Activated naive CD8-positive, alpha-beta T cell treated with anti-CD3 and anti-CD28 coated beads for 36 hours (primary cell): Measurements from ENCODE around the gene ONECUT1. TPM values are rescaled to one million over a fixed set of nuclear protein-coding genes. Genes with fewer than 3 reads are reported as not detected.

Source experiments
- DNase-seq: peaks from one replicate; pipeline ENCODE4 v3.0.0; 2021
- H3K27ac Mint-ChIP-seq: one replicate; pipeline ENCODE4 v1.8.0; 2022; ENCODE audit warnings: mild to moderate bottlenecking, moderate library complexity, mixed read lengths
- H3K27me3 Mint-ChIP-seq: one replicate; pipeline ENCODE4 v1.8.0; 2022; ENCODE audit warnings: mild to moderate bottlenecking, mixed read lengths
- H3K36me3 Mint-ChIP-seq: one replicate; pipeline ENCODE4 v1.8.0; 2021; ENCODE audit warnings: mild to moderate bottlenecking, mixed read lengths
- H3K4me1 Mint-ChIP-seq: one replicate; pipeline ENCODE4 v1.8.0; 2021; ENCODE audit warnings: mixed read lengths
- H3K4me3 Mint-ChIP-seq: one replicate; pipeline ENCODE4 v1.8.0; 2022; ENCODE audit warnings: mild to moderate bottlenecking, moderate library complexity, mixed read lengths
- H3K9me3 Mint-ChIP-seq: one replicate; pipeline ENCODE4 v1.8.0; 2022; ENCODE audit warnings: mixed read lengths
- total RNA-seq, 2 experiments: library from RNA; stranded (reverse); gene quantifications; one replicate each; pipeline ENCODE4 v1.2.3, GENCODE V29; 2021

ONECUT1 gene
- total RNA-seq, 2 experiments from 2014 or later, result not detected

DNA sequence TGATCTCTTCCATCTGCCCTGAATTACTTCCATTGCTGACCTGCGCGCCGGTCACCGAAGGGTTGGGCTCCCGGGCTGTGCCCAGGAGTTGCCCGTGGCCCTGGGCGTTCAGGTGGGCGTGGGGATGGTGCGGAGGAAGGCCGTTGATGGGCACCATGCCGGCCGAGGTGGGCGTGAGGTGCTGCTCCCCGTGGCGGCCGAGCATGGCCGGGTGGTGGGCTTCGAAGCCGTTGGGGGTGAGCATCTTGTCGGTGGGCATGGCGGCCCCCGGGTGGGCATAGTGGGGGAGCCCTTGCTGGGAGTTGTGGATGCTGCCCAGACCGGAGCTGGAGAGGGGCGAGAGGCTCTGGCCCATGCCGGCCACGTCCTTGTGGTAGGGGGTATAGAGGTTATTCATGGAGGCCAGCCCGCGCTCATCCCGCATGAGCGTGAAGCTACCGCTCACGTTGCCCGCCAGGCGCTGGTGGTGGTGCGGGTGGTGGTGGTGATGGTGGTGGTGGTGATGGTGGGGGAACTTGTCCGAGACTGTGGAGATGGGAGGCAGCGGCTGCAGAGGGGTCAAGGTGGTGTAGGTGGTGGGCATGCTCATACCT is 1.0 kb downstream of the ONECUT1 start:
- DNase-seq, result no peak
- no peaks in the 10 kb centered on the region for H3K9me3 Mint-ChIP-seq
- H3K36me3 Mint-ChIP-seq, result no peaks in the 10 kb centered on the region
- H3K27me3 Mint-ChIP-seq, result peaks cover 96% of the 10 kb centered on the region
- H3K4me1 Mint-ChIP-seq, result peaks cover 12% of the 10 kb centered on the region
- H3K27ac Mint-ChIP-seq, result no peak overlapping the region
- H3K4me3 Mint-ChIP-seq, result peak overlapping the region; percentile 60

DNA sequence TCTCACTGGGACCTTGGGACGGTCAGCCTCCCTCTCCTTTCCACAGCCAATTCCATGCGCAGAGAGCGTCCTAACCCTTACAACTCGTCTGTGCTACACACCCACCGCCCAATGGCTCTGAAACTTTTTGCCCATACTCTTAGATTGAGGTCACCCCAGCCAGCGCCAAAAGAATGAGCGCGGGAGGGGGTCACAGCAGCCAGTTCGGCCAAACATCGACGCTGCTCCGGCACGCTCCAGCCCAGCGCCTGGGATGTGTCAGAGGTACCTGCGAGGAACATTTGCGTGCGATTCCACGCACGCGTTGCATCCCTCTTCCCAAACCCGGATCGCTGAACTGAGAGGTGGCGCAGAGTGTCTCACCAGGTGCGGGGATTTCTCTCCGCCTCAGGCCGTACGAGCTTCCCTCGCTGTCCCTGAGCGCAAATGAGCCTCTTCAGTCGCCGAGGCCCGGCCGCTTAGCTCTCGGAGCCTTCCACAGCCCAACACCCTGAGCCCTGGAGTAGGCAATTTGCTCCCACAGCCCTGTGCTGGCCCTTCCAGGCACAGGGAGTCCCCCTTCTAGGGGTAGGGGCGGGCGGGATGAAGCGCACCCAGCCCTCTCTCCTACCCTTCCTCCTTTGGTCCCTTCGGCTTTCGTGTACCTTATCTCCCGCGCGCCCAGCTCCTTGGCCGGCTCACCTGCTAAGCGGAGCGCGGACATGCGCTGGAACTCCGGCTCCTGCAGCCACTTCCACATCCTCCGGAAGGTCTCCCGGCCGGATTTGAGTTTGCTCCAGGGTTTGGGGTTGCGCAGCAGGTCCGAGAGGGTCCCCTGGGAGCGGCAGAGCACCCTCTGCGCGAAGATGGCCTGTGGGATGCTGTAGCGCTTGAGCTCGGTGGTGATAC is 1.8 kb downstream of the ONECUT1 start:
- no peak overlapping the region for H3K27ac Mint-ChIP-seq
- DNase-seq, result no peak
- H3K36me3 Mint-ChIP-seq, result no peaks in the 10 kb centered on the region
- H3K4me3 Mint-ChIP-seq, result no peak overlapping the region
- H3K4me1 Mint-ChIP-seq, result peaks cover 13% of the 10 kb centered on the region
- peaks cover 96% of the 10 kb centered on the region for H3K27me3 Mint-ChIP-seq
- no peaks in the 10 kb centered on the region for H3K9me3 Mint-ChIP-seq

DNA sequence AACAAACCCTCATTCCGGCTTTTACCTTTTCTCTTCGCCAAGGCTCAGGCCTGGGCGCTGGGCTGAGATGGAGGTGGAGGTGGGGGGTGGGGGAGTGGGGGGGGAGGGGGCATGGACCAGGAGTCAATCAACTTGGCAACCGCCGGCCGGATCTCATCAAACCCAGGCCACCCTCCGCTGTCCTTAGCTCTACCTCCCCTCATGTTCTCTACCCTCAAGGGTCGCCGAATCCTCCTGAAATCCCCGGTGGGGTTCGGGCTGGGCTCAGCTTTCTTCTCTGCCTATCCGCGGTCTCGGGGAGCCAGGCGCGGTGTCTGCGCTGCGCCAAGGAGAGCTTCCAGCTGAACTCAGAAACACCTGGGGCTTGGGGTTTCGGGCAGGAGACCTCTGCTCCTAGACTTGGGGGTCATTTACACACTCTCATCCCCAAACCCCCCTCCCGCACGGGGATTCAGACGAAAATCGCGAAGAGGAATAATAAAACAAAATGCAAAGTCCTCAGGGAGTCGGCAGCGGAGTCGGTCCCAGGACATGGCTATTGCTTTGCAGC is 2.5 kb downstream of the ONECUT1 start:
- Mint-ChIP-seq H3K9me3 (no peaks in the 10 kb centered on the region), H3K36me3 (no peaks in the 10 kb centered on the region), H3K4me1 (peaks cover 14% of the 10 kb centered on the region), H3K27me3 (peaks cover 96% of the 10 kb centered on the region), H3K27ac (no peak overlapping the region), H3K4me3 (peak overlapping the region; percentile 40)
- no peak for DNase-seq

DNA sequence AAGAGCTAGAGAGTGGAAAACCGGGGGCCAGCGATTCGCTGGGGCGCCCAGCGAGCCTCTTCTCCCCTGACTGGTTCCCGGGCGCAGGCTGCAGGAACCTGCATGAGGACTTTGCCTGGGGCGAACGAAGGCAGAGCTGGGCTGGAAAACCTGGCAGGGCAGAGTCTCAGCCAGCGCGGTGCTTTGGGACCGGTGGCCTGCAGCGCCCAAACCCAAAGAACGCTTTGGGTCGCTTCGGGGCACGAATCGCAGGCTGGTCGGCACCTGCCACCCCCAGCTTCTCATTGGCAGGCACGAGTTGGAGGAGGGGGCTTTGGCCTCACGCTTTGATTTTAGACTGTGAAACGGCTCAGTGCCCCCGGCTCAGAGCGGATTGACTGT is 3.0 kb downstream of the ONECUT1 start:
- Mint-ChIP-seq H3K9me3 (no peaks in the 10 kb centered on the region), H3K27me3 (peaks cover 93% of the 10 kb centered on the region), H3K36me3 (no peaks in the 10 kb centered on the region), H3K27ac (no peak overlapping the region), H3K4me3 (no peak overlapping the region), H3K4me1 (peaks cover 14% of the 10 kb centered on the region)
- DNase-seq, result no peak

DNA sequence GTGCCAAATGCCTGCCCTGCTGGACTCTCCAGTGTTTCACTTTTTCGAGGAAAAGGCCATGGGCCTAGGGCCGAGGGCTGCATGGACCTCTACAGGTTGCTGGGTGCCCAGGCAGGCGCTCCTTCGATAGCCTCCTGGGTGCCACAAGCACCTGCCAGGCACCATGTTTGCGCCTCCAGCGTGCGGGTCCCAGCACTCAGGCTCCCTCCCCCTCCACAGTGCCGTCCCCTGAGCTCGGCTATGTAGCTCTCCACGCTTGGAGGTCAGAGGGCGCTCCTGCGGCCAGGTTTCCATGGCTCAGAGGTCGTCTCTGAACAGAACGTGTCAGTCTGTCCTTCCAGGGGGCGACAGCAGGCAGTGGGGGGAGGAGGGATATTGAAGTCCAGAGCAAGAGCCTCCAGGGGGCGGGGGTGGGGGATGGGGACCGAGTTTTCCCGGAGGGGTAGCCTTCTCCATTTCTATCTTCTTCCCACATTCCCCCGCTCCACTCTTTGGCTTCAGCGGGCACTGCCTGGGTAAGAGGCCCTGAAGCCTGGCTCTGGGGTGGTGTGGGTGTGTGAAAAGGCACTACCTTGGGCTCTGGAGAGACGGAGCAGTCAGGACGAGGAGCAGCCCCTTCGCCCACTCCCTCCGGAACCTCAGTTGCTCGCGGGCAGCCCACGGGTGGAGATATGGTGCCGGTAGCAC is 3.6 kb downstream of the ONECUT1 start:
- Mint-ChIP-seq H3K27ac (no peak overlapping the region), H3K36me3 (no peaks in the 10 kb centered on the region), H3K4me1 (peaks cover 14% of the 10 kb centered on the region), H3K27me3 (peaks cover 93% of the 10 kb centered on the region), H3K9me3 (no peaks in the 10 kb centered on the region), H3K4me3 (no peak overlapping the region)
- no peak for DNase-seq

DNA sequence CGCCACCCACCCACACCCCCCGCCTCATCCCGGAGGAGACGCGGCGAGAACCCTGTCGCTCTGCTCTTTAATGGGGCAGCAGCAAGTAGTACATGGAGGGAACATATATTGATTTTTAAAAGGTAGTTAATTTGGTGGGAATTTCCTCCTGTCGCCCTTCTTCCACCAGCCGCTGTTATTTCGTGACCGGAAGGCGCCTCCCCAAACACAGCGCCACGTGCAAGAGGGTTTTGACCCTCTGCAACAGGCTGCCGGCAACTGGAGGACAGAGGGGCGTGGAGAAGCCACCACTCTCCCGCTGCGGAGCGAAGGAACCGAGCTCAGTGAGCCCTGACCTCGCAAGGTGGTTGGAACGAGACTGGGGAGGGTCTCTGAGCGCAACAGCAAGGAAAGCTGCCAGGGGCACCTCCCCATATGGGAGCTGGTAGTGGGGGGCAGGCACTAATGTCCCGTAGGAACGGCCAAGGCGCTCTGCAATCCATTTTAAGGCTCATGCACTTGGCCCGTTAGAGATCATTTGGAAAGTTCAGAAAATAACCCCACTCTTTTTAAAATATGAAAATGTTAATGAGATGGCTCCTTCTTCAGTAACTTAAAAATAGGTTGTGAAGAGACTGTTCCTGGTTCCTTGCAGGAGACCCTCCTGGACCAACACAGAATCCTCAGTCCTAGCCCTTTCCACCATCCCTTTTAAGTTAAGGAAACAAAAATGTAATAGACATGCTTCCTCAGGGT is 4.3 kb downstream of the ONECUT1 start:
- no peak for DNase-seq
- peaks cover 93% of the 10 kb centered on the region for H3K27me3 Mint-ChIP-seq
- no peak overlapping the region for H3K27ac Mint-ChIP-seq
- no peak overlapping the region for H3K4me3 Mint-ChIP-seq
- no peaks in the 10 kb centered on the region for H3K9me3 Mint-ChIP-seq
- H3K4me1 Mint-ChIP-seq, result peaks cover 16% of the 10 kb centered on the region
- H3K36me3 Mint-ChIP-seq, result no peaks in the 10 kb centered on the region

DNA sequence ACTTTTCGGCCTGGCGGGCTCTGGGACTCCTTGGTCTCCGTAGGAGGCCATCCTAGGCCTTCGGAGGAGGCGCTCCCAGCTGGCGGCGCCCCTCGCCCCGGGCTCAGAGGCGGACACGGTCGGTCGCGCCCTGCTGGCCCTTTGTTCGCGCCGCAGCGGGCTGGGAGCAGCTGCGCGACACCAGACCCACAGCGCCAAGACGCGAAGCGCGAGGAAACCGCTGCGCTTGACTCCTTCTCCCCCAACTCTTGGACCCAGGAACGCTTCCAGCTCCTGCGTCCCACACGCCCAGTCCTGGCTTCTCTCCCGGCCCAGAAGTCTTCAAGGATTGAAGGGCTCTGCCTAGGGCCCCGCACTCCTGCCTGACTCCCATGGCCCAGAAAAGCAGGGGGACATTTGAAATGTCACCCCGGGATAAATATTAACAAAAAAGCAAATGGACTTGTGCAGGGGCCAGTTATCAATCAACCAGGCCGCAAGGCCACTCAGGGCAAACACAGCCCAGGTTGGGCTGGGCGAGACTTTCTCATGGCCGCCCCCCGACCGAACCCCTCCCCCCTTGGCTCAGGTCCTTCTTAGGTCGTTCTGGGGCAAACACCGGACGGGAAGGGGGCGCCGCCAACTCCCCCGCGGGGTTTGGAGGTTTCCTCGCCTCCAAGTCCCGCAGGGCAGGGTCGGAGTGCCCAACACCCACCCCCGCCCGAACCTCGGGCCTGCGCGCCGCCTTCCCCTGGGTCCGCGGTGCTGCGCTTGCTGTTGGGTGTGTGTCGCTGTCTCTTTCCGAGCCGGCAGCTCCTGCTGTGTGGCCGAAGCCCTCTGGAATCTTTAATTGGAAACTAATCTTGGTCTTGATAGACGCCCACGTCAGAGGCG is 5.1 kb downstream of the ONECUT1 start:
- Mint-ChIP-seq H3K36me3 (no peaks in the 10 kb centered on the region), H3K27me3 (peaks cover 95% of the 10 kb centered on the region), H3K4me1 (peaks cover 21% of the 10 kb centered on the region), H3K27ac (no peak overlapping the region), H3K9me3 (no peaks in the 10 kb centered on the region), H3K4me3 (no peak overlapping the region)
- DNase-seq, result no peak

DNA sequence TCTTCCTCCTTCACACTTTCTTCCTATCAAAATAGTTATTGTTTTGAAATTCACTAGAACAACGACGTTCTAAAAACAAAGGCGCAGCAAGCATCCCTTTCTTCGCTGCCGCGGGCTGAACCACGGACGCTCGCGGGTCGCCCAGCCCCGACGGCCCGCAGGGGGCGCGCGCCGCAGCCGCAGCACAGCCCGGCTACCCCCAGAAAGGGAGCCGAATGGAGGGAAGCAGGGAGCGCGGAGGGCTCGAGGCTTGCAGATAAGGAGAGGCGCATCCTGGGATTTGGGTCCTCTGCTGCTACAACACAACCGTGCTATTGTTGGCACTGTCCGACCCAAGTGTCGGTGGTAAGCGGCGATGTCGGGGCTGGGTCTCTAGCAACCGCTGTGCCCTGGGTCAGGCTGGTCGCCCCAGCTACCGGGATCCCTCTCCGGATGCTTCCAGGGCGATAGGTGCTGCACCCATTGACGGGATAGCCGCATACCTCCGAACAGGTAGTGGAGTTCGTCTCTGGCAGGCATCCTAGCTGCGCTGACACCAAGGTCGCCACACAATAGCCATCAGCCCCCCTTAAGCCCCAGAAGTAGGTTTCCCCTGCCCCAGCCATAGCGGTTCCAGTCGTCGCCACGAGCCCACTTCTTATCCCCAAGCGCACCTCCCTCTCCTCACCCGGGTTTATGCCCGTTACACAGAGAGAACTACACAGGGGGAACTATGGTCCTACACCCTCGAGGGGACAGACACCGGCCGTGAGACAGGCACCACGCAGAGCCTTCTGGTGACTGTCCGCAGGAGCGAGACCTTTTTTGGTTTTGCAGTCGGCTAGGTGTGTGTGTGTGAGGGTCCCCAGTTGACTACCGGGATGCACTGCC is 6.0 kb downstream of the ONECUT1 start:
- Mint-ChIP-seq H3K27ac (no peak overlapping the region), H3K4me3 (no peak overlapping the region), H3K36me3 (no peaks in the 10 kb centered on the region), H3K9me3 (no peaks in the 10 kb centered on the region), H3K4me1 (peaks cover 16% of the 10 kb centered on the region), H3K27me3 (peaks cover 94% of the 10 kb centered on the region)
- DNase-seq, result peak; percentile 57

DNA sequence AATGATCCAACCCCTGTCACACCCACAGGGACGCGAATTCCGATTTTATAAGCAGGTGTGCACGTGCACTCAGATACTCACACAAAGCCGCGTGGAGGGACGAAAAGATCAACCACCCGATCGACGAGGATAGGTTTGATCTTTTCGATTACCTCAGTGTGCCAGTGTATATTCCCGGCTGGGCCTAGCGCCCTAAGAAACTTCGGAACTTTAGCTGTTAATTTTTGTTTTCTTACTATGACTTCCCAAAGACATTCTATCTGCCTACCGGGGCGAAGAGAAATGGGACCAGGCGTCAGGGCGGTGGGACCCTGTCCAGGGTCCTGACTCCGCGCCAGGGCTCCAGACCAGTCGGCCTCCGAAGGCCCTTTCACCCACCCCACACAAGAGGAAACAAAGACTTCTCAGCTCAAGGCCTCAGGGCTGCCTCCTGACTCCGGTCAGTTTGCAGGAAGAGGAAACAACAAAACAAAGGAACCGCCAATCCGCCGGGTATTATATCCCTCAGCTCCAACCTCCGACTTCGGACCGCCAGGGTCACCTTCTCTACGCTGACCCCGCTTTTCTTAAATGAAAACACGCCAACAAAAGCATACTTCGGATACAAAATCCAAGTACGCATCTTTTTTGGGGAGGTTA is 6.8 kb downstream of the ONECUT1 start:
- Mint-ChIP-seq H3K4me3 (no peak overlapping the region), H3K9me3 (no peaks in the 10 kb centered on the region), H3K4me1 (peaks cover 16% of the 10 kb centered on the region), H3K27me3 (peaks cover 91% of the 10 kb centered on the region), H3K36me3 (no peaks in the 10 kb centered on the region), H3K27ac (no peak overlapping the region)
- no peak for DNase-seq

DNA sequence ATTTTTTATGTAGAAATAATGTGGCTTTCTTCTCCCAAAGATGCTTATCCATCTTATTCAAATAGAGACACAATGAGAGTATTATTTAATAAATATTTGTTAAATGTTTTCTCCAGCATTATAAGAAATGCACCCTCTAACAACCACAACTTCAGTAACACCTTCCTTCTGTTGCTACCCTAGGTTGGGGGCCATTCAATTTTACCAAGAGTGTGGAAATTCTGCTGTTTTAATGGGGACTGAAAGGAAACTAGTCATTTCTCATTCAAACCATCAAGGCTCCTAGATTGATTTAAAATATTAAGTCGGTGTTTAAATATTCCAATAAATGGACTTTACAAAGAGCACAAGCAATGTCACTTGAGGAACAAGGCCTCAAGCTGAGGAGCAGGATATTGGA is 7.6 kb downstream of the ONECUT1 start:
- Mint-ChIP-seq H3K27me3 (peaks cover 90% of the 10 kb centered on the region), H3K4me1 (peaks cover 12% of the 10 kb centered on the region), H3K27ac (no peak overlapping the region), H3K9me3 (no peaks in the 10 kb centered on the region), H3K4me3 (no peak overlapping the region), H3K36me3 (no peaks in the 10 kb centered on the region)
- DNase-seq, result no peak

DNA sequence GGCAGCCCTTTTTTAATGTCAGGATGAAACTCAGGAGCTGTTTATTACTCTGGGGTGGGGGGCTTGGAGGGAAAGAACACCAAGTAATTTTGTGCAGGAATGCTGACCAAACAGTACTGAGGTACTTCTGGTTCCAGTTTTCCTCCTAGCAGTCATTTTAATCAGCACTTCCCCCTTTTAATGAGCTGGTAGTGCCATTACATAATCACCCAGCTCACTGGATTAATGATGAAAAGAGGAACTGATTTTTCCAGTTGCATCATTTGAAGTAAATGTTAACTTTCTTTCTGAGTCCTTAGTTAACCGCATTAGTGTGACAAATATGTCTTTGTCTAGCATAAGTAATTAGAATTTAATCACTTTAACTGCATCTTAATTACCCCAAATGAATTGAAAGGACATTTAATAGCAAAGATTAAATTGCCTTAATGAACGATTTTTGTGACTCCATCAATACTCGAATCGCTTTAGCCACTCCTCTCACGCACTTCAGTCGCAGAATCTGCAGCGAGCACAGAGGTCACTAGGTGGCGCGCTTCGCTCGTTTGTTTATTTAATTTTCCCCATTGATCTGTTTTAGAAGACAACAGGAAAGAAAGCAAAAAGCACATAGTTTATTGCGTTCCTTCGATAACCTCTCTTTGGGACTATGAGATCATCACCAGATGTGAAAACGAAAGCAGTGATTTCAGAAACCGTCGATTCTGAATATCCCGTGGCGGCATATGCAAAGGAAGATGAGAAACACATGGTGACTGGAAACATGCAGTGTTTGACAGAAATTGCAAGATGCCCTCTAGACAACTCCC is 9.8 kb downstream of the ONECUT1 start:
- H3K9me3 Mint-ChIP-seq, result no peaks in the 10 kb centered on the region
- no peaks in the 10 kb centered on the region for H3K36me3 Mint-ChIP-seq
- H3K27me3 Mint-ChIP-seq, result peaks cover 84% of the 10 kb centered on the region
- peaks cover 10% of the 10 kb centered on the region for H3K4me1 Mint-ChIP-seq
- H3K4me3 Mint-ChIP-seq, result no peak overlapping the region
- peak overlapping the region; percentile 20 for H3K27ac Mint-ChIP-seq
- peak; percentile 53 for DNase-seq

DNA sequence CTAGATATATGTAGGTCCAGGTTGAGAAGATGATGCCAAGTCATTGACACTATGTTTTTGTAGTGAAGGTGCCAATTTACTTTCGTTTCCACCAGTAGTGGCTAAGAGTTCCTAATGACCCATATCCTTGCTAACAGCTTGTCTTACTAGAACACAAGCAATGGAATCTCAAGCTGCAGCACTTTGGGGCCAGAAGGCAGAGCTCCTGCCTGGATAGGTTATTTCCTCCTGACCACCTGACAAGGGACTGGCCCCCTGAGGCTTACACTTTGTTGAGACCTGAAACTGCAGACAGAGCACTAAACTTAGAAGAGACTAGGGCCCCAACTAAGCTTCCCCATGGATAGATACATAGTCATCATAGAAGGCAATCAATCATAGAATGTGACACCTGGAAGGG is 11.7 kb downstream of the ONECUT1 start:
- no peak for DNase-seq
- Mint-ChIP-seq H3K27ac (peak overlapping the region; percentile 6), H3K9me3 (no peaks in the 10 kb centered on the region), H3K27me3 (peaks cover 72% of the 10 kb centered on the region), H3K4me3 (no peak overlapping the region), H3K36me3 (no peaks in the 10 kb centered on the region), H3K4me1 (peaks cover 9% of the 10 kb centered on the region)
